Upper lobe of left lung (tissue), 4 donors: Measurements from ENCODE around the gene RPS15A.

ENCODE experiments used
- EP300 ChIP-seq, 4 donors: sonication (generic); formaldehyde crosslinking; IDR thresholded peaks; one replicate each; pipeline ENCODE4 v1.5.1; 2017; ENCODE audit warnings: antibody characterized with exemption in 4 of 4, control low read depth in 2 of 4
- POLR2A ChIP-seq, 4 donors: fragments of 450-650 bp; IDR thresholded peaks; one replicate each; pipeline ENCODE4 v1.5.1; 2016 to 2017; ENCODE audit warnings: antibody characterized with exemption in 4 of 4, mild to moderate bottlenecking in 2 of 4
- POLR2AphosphoS5 ChIP-seq, 2 donors: sonication (generic); formaldehyde crosslinking; IDR thresholded peaks; one replicate each; pipeline ENCODE4 v1.5.1; 2017; ENCODE audit warnings: antibody characterized with exemption in 2 of 2
- TF ChIP-seq, protein P1 (sequence below), 6 experiments: fragments of 450-650 bp in 4 of 6; fragments of 200-600 bp in 2 of 6; sonication (generic) in 2 of 6; IDR thresholded peaks; one replicate each; pipeline ENCODE4 v1.5.1; 2016 to 2019; ENCODE audit warnings: antibody characterized with exemption in 6 of 6

DNA sequence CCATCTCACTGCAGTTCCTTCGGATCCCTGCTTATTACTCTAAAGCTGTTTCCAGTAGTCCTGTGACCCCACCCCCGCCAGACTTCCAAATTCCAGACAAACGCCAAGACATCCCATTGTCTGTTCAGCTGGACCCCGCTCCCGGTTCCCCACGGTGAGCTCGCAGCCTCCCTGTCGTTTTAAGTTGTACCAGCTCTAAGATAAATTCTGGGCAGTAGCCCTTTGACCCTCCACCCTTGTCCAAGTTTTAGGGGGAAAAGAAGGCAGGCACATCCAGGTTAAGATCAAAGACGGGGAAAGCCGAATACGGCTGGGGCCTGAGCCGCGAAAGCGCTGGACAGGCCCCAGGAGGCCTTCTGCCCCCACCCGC, 10.6 kb upstream of the RPS15A start:
- TF ChIP-seq, protein P1, sequence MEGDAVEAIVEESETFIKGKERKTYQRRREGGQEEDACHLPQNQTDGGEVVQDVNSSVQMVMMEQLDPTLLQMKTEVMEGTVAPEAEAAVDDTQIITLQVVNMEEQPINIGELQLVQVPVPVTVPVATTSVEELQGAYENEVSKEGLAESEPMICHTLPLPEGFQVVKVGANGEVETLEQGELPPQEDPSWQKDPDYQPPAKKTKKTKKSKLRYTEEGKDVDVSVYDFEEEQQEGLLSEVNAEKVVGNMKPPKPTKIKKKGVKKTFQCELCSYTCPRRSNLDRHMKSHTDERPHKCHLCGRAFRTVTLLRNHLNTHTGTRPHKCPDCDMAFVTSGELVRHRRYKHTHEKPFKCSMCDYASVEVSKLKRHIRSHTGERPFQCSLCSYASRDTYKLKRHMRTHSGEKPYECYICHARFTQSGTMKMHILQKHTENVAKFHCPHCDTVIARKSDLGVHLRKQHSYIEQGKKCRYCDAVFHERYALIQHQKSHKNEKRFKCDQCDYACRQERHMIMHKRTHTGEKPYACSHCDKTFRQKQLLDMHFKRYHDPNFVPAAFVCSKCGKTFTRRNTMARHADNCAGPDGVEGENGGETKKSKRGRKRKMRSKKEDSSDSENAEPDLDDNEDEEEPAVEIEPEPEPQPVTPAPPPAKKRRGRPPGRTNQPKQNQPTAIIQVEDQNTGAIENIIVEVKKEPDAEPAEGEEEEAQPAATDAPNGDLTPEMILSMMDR (IDR thresholded peaks at IDR 0.05): no peak
- no peak for TF ChIP-seq POLR2A (IDR thresholded peaks at IDR 0.05)
- no peak for TF ChIP-seq EP300 (IDR thresholded peaks at IDR 0.05)
- no peak for TF ChIP-seq POLR2AphosphoS5 (IDR thresholded peaks at IDR 0.05)
